GM12878 (cell line): Measurements from ENCODE around the gene NEK1. TPM values are rescaled to one million over a fixed set of nuclear protein-coding genes. Genes with fewer than 3 reads are reported as not detected.
A peak's percentile ranks its signal among the peaks of the same experiment; 100 is the strongest.

Experiments
- CBX5 ChIP-seq: sonication (generic); IDR thresholded peaks from 2 replicates; pipeline ENCODE4 v1.6.1; 2016; ENCODE audit warnings: low read depth, moderate library complexity, mild to moderate bottlenecking, inconsistent platforms
- ESRRA ChIP-seq: IDR thresholded peaks from 2 replicates; pipeline ENCODE4 v1.6.1; 2012; ENCODE audit warnings: mild to moderate bottlenecking, low read length, improper control_type of control experiment
- IRF4 ChIP-seq: IDR thresholded peaks from 2 replicates; pipeline ENCODE4 v1.6.1; 2011; ENCODE audit warnings: low read depth, low read length
- MXI1 ChIP-seq: fragments of 150-350 bp; IDR thresholded peaks from 2 replicates; pipeline ENCODE4 v1.6.1; 2011; ENCODE audit warnings: low read depth, mild to moderate bottlenecking, inconsistent platforms, low read length, improper control_type of control experiment
- MYB ChIP-seq: fragments of 150-350 bp; IDR thresholded peaks from 2 replicates; pipeline ENCODE4 v1.6.1; 2014; ENCODE audit warnings: mild to moderate bottlenecking, low read depth, low read length, borderline replicate concordance
- NFIC ChIP-seq: IDR thresholded peaks from 2 replicates; pipeline ENCODE4 v1.6.1; 2012; ENCODE audit warnings: low read depth, mild to moderate bottlenecking, inconsistent platforms, low read length, moderate library complexity
- NFXL1 ChIP-seq: fragments of 450-650 bp; IDR thresholded peaks from 2 replicates; pipeline ENCODE4 v1.6.1; 2017; ENCODE audit warnings: antibody characterized with exemption, mild to moderate bottlenecking, borderline replicate concordance
- PAX8 ChIP-seq: fragments of 450-650 bp; IDR thresholded peaks from 2 replicates; pipeline ENCODE4 v1.6.1; 2017; ENCODE audit warnings: mild to moderate bottlenecking, moderate library complexity
- POLR2AphosphoS2 ChIP-seq: IDR thresholded peaks from 2 replicates; pipeline ENCODE4 v1.6.1; 2011; ENCODE audit warnings: low read depth, mild to moderate bottlenecking, low read length, improper control_type of control experiment, moderate library complexity
- RAD51 ChIP-seq: fragments of 450-650 bp; IDR thresholded peaks from 2 replicates; pipeline ENCODE4 v1.6.1; 2016; ENCODE audit warnings: moderate library complexity, mild to moderate bottlenecking, inconsistent platforms
- TCF7 ChIP-seq: IDR thresholded peaks from 2 replicates; pipeline ENCODE4 v1.6.1; 2014; ENCODE audit warnings: antibody characterized with exemption, borderline replicate concordance
- YBX1 ChIP-seq: fragments of 450-650 bp; IDR thresholded peaks from 2 replicates; pipeline ENCODE4 v1.6.1; 2016; ENCODE audit warnings: antibody characterized with exemption
- ZNF274 ChIP-seq: IDR thresholded peaks from one replicate; pipeline ENCODE4 v1.8.0; 2011; ENCODE audit not compliant: insufficient read length, insufficient read depth
- polyA plus RNA-seq, 11 experiments: library from polyadenylated mRNA; depleted of rRNA in 4 of 11; unstranded in 6 of 11; stranded (reverse) in 5 of 11; fragments of >200 nt; fragmentation: Nextera tagmentation in 4 of 11; fragmentation: Illumina TruSeq in 1 of 11; extraction: Ambion mirVana in 4 of 11; extraction: Trizol in 1 of 11; gene quantifications; 1 replicate in 1 of 11; 2 replicates in 10 of 11; pipeline versions ENCODE4 v1.2.1 to v1.2.3, GENCODE V29; 2011 to 2016; ENCODE audit warnings: inconsistent platforms in 2 of 11, missing spikeins in 2 of 11, low read depth in 1 of 11
- total RNA-seq, 4 experiments: library from RNA; depleted of rRNA in 3 of 4; stranded (reverse); fragments of >200 nt in 3 of 4; fragmentation: Illumina TruSeq in 1 of 4; extraction: Trizol in 1 of 4; gene quantifications; 2 replicates each; pipeline versions ENCODE4 v1.2.1 to v1.2.3, GENCODE V29; 2013 to 2021
- TF ChIP-seq, protein P1 (sequence below): fragments of 450-650 bp; formaldehyde crosslinking; IDR thresholded peaks from 2 replicates; pipeline ENCODE4 v1.4.0; 2020; ENCODE audit warnings: mild to moderate bottlenecking, moderate library complexity
- TF ChIP-seq, protein P2 (sequence below): fragments of 450-650 bp; formaldehyde crosslinking; IDR thresholded peaks from 2 replicates; pipeline ENCODE4 v1.5.0; 2022; ENCODE audit warnings: mild to moderate bottlenecking, missing genetic modification characterization
- TF ChIP-seq, protein P3 (sequence below): fragments of 450-650 bp; IDR thresholded peaks from 2 replicates; pipeline ENCODE4 v1.6.1; 2017; ENCODE audit warnings: borderline replicate concordance
- TF ChIP-seq, protein P4 (sequence below): fragments of 450-650 bp; IDR thresholded peaks from 2 replicates; pipeline ENCODE4 v1.6.1; 2018; ENCODE audit warnings: mild to moderate bottlenecking, low read depth, moderate library complexity; ENCODE audit not compliant: partially characterized antibody

NEK1 gene
- total and polyA plus RNA-seq, 10 of the 15 experiments (the other 5 are each of a cell fraction or from before 2014, with no cell fraction given): 4.9 to 16.1 (median 7.5) TPM

DNA sequence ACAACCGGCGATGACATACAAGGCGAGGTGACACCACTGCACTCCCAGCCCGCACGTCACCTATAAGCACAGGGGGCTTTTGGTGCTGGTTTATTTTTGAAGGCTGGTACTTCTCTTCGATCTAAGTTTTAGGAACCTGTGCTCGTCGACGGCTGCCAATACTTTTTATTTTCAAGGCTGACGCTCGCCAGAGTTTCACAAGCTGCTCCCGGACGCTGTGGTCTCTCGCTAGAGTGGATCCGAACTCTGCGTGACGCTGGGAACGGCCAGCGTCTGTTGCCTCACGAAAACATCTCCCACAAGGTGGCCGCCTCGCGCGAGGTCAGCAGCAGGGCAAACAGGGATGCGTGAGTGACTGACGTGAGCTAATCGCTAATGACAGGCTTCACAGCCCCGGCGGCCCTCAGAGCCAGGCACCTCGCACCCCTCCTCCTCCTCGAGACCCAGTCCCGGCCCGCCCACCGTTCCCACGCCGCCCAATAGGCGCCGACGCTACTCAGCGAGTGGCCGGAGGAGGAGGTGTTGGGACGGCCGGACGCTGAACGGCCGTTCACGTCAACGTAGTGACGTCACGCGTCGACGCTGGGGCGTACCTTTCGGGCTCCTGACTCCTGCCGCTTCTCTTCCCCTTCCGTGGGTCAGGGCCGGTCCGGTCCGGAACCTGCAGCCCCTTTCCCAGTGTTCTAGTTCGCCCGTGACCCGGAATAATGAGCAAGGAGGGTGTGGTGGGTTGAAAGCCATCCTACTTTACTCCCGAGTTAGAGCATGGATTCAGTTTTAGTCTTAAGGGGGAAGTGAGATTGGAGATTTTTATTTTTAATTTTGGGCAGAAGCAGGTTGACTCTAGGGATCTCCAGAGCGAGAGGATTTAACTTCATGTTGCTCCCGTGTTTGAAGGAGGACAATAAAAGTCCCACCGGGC lies 7.8 kb upstream of the NEK1 start, which contains the start of gene CLCN3 (continued):
- TF ChIP-seq, protein P1, sequence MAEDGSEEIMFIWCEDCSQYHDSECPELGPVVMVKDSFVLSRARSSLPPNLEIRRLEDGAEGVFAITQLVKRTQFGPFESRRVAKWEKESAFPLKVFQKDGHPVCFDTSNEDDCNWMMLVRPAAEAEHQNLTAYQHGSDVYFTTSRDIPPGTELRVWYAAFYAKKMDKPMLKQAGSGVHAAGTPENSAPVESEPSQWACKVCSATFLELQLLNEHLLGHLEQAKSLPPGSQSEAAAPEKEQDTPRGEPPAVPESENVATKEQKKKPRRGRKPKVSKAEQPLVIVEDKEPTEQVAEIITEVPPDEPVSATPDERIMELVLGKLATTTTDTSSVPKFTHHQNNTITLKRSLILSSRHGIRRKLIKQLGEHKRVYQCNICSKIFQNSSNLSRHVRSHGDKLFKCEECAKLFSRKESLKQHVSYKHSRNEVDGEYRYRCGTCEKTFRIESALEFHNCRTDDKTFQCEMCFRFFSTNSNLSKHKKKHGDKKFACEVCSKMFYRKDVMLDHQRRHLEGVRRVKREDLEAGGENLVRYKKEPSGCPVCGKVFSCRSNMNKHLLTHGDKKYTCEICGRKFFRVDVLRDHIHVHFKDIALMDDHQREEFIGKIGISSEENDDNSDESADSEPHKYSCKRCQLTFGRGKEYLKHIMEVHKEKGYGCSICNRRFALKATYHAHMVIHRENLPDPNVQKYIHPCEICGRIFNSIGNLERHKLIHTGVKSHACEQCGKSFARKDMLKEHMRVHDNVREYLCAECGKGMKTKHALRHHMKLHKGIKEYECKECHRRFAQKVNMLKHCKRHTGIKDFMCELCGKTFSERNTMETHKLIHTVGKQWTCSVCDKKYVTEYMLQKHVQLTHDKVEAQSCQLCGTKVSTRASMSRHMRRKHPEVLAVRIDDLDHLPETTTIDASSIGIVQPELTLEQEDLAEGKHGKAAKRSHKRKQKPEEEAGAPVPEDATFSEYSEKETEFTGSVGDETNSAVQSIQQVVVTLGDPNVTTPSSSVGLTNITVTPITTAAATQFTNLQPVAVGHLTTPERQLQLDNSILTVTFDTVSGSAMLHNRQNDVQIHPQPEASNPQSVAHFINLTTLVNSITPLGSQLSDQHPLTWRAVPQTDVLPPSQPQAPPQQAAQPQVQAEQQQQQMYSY: no peak
- TF ChIP-seq PAX8: no peak; the same call in 1 of the 2 replicates
- TF ChIP-seq NFIC: no peak
- no peak for TF ChIP-seq YBX1
- TF ChIP-seq IRF4: no peak
- TF ChIP-seq, protein P2, sequence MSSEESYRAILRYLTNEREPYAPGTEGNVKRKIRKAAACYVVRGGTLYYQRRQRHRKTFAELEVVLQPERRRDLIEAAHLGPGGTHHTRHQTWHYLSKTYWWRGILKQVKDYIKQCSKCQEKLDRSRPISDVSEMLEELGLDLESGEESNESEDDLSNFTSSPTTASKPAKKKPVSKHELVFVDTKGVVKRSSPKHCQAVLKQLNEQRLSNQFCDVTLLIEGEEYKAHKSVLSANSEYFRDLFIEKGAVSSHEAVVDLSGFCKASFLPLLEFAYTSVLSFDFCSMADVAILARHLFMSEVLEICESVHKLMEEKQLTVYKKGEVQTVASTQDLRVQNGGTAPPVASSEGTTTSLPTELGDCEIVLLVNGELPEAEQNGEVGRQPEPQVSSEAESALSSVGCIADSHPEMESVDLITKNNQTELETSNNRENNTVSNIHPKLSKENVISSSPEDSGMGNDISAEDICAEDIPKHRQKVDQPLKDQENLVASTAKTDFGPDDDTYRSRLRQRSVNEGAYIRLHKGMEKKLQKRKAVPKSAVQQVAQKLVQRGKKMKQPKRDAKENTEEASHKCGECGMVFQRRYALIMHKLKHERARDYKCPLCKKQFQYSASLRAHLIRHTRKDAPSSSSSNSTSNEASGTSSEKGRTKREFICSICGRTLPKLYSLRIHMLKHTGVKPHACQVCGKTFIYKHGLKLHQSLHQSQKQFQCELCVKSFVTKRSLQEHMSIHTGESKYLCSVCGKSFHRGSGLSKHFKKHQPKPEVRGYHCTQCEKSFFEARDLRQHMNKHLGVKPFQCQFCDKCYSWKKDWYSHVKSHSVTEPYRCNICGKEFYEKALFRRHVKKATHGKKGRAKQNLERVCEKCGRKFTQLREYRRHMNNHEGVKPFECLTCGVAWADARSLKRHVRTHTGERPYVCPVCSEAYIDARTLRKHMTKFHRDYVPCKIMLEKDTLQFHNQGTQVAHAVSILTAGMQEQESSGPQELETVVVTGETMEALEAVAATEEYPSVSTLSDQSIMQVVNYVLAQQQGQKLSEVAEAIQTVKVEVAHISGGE: no peak
- TF ChIP-seq NFXL1: no peak
- no peak for TF ChIP-seq MYB
- TF ChIP-seq, protein P3, sequence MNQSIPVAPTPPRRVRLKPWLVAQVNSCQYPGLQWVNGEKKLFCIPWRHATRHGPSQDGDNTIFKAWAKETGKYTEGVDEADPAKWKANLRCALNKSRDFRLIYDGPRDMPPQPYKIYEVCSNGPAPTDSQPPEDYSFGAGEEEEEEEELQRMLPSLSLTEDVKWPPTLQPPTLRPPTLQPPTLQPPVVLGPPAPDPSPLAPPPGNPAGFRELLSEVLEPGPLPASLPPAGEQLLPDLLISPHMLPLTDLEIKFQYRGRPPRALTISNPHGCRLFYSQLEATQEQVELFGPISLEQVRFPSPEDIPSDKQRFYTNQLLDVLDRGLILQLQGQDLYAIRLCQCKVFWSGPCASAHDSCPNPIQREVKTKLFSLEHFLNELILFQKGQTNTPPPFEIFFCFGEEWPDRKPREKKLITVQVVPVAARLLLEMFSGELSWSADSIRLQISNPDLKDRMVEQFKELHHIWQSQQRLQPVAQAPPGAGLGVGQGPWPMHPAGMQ: no peak
- peak; percentile 94 for TF ChIP-seq POLR2AphosphoS2
- TF ChIP-seq ESRRA: no peak
- TF ChIP-seq RAD51: no peak; the same call in 1 of the 2 replicates
- no peak; the same call in 1 of the 2 replicates for TF ChIP-seq CBX5
- no peak for TF ChIP-seq ZNF274
- TF ChIP-seq TCF7: 0 out of 2 replicates have a peak, but pooled peaks have one; percentile 12
- TF ChIP-seq, protein P4, sequence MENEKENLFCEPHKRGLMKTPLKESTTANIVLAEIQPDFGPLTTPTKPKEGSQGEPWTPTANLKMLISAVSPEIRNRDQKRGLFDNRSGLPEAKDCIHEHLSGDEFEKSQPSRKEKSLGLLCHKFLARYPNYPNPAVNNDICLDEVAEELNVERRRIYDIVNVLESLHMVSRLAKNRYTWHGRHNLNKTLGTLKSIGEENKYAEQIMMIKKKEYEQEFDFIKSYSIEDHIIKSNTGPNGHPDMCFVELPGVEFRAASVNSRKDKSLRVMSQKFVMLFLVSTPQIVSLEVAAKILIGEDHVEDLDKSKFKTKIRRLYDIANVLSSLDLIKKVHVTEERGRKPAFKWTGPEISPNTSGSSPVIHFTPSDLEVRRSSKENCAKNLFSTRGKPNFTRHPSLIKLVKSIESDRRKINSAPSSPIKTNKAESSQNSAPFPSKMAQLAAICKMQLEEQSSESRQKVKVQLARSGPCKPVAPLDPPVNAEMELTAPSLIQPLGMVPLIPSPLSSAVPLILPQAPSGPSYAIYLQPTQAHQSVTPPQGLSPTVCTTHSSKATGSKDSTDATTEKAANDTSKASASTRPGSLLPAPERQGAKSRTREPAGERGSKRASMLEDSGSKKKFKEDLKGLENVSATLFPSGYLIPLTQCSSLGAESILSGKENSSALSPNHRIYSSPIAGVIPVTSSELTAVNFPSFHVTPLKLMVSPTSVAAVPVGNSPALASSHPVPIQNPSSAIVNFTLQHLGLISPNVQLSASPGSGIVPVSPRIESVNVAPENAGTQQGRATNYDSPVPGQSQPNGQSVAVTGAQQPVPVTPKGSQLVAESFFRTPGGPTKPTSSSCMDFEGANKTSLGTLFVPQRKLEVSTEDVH: peak; percentile 59
- TF ChIP-seq MXI1: peak; percentile 71; the same call in 1 of the 2 replicates
